Naive thymus-derived CD8-positive, alpha-beta T cell (primary cell): Measurements from ENCODE around the gene ZFPL1. TPM values are rescaled to one million over a fixed set of nuclear protein-coding genes. Genes with fewer than 3 reads are reported as not detected.

Experiments
- ATAC-seq, 2 donors: fragments of 150-1000 bp; cut with Tn5 transposase in 1 of 2; sonication (Bioruptor Pico), chemical (Tn5 transposase) in 1 of 2; 1 replicate in 1 of 2; 2 replicates in 1 of 2; pipeline ENCODE4 v1.10.0; 2021; ENCODE audit warnings: mild to moderate bottlenecking in 2 of 2, moderate library complexity in 2 of 2
- POLR2A ChIA-PET: fragments of 350-600 bp; sonication (Branson Sonifier 250); formaldehyde crosslinking; loops from one replicate; lab custom pipeline; 2021; ENCODE audit warnings: antibody characterized with exemption; lab: Charles Lee
- DNase-seq, 10 donors: peaks; one replicate each; pipeline versions ENCODE4 v3.0.0 to v3.0.0-alpha.2; 2020 to 2022
- H3K27ac Mint-ChIP-seq, 10 donors: one replicate each; pipeline ENCODE4 v1.8.0; 2020 to 2022; ENCODE audit warnings: mild to moderate bottlenecking in 10 of 10, mixed read lengths in 10 of 10, moderate library complexity in 4 of 10, inconsistent platforms in 1 of 10
- H3K27me3 Mint-ChIP-seq, 5 donors: one replicate each; pipeline ENCODE4 v1.8.0; 2021 to 2022; ENCODE audit warnings: mixed read lengths in 5 of 5
- H3K36me3 Mint-ChIP-seq, 3 donors: one replicate each; pipeline ENCODE4 v1.8.0; 2020 to 2022; ENCODE audit warnings: mixed read lengths in 3 of 3, mild to moderate bottlenecking in 2 of 3, inconsistent platforms in 1 of 3
- H3K4me1 Mint-ChIP-seq, 4 donors: one replicate each; pipeline ENCODE4 v1.8.0; 2021 to 2022; ENCODE audit warnings: mixed read lengths in 4 of 4
- H3K4me3 Mint-ChIP-seq, 10 donors: one replicate each; pipeline ENCODE4 v1.8.0; 2020 to 2022; ENCODE audit warnings: mild to moderate bottlenecking in 10 of 10, mixed read lengths in 10 of 10, moderate library complexity in 6 of 10, inconsistent platforms in 1 of 10
- H3K9me3 Mint-ChIP-seq, 9 donors: one replicate each; pipeline ENCODE4 v1.8.0; 2020 to 2022; ENCODE audit warnings: mixed read lengths in 9 of 9, mild to moderate bottlenecking in 3 of 9, inconsistent platforms in 1 of 9, moderate library complexity in 1 of 9
- microRNA-seq: library from miRNA; unstranded; fragments of <30 nt; microRNA quantifications from one replicate; pipeline ENCODE4 v1.2.0, GENCODE V29; 2022; ENCODE audit warnings: borderline microRNAs expressed
- polyA plus RNA-seq, 3 donors: library from polyadenylated mRNA; unstranded; fragments of 300-500 nt; fragmentation: Illumina TruSeq; gene quantifications; one replicate each; pipeline ENCODE4 v1.2.3, GENCODE V29; 2021
- total RNA-seq, 8 experiments: library from RNA in 2 of 8; stranded (reverse) in 2 of 8; gene quantifications; one replicate each; pipeline ENCODE4 v1.2.3 and lab custom pipeline; 2021 to 2026

Gene ZFPL1
- total and polyA plus RNA-seq, 5 experiments from 2014 or later, result 21.5 to 50.5 (median 33.1) TPM

DNA sequence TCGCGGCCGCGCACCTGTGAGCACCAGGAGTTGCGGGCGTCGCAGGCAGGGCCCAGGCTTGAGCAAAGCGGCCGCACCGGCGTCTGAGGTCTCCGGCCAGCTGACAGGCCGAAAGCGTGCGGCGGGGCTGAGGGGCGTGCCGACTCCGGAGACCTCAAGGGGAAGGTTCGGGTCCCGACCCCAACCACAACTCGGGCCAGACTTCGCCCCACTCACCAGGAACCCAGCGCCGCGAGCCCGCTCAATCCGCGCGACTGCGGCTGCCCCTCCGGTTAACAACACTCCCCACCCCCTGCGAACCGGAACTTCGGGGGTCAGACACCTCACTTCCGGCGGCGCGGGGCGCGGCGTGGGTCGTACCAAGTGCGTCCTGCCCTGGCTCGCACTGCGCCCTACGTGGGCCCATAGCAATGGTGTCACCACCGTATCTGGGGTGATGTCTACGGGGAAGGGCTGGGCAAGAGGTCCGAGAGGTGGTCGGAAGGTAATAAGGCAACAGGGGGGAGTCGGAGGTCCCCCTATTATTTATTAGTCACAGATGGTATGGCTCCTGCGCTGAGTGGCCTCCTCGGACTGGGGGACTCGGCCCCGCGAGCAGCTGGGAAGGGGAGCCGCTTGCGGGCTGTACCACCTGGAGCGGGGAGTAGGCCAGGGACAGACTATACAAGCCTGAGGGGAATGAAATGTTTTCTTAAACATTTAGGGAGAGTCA, 50.4 kb downstream of the ZFPL1 start, which contains the start of gene SYVN1:
SYVN1 (minus strand) TSS at position 280 of the 712 bp plus-strand sequence. CDS start 918 bp downstream, outside the sequence.
- Mint-ChIP-seq H3K27ac (peak within 1 kb of the TSS; percentile 99 to 100 (median 100)), H3K36me3 (peaks cover 0 to 22% (median 0%) of the 10 kb centered on the region in 3 donors), H3K27me3 (no peaks in the 10 kb centered on the region), H3K9me3 (no peaks in the 10 kb centered on the region), H3K4me1 (peaks cover 26 to 57% (median 45%) of the 10 kb centered on the region in 4 donors), H3K4me3 (peak within 1 kb of the TSS; percentile 94 to 100 (median 98))
- DNase-seq, result peak; percentile 84 to 97 (median 90)
- ATAC-seq, result peak; percentile 76 to 77
- POLR2A ChIA-PET, result interaction anchor here (0.6 to 5.6 kb wide), 23 partner anchors 11 to 1181 kb away, joined by 3 to 135 read pairs (median 5); partner anchors contain the start of genes ARL2, CAPN1, DPF2 and FAU

DNA sequence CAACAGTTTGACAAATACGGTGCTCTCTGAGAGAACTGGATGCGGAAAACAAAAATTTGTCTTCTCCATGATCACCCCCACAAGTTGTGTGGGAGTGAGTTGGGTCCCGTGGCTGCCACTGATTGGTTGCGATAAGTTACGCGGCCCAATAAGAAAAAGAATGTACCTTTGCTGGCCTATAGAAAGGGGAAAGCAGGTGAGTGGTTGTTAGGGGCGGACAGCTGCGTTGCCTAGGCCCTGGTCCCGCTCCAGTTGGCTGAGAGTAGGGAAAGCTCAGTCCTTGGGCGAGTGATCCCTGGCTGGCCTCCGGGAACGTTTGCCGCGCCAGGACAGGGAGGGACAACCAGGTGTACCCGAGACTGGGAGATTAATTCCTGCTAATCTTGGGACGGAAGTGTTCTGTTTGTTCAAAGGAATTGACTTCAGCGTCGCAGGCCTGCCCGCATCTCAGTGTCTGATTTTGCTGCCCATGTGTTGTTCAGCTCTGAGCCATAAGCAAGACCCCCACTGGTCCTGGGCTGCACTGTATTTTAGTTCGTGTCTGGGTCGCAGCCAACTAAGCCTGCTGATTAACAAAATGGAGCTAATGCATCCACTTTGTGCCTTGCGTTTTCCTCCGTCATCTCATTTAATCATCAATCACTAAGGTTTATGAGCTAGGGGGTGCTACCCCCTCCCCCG, 51.1 kb downstream of the ZFPL1 start:
- peaks cover 0 to 18% (median 0%) of the 10 kb centered on the region in 3 donors for H3K36me3 Mint-ChIP-seq
- DNase-seq (peak; percentile 62 to 93 (median 86)), ATAC-seq (peak; percentile 89 to 90)
- H3K9me3 Mint-ChIP-seq, result no peaks in the 10 kb centered on the region
- POLR2A ChIA-PET, result interaction anchor here (0.5 to 5.6 kb wide), 30 partner anchors 11 to 1178 kb away, joined by 3 to 135 read pairs (median 4); partner anchors contain the start of genes ARL2, CAPN1, DPF2 and FAU
- peak overlapping the region; percentile 94 to 100 (median 98) for H3K4me3 Mint-ChIP-seq
- H3K27me3 Mint-ChIP-seq, result no peaks in the 10 kb centered on the region
- peaks cover 26 to 56% (median 45%) of the 10 kb centered on the region in 4 donors for H3K4me1 Mint-ChIP-seq
- H3K27ac Mint-ChIP-seq, result peak overlapping the region; percentile 99 to 100 (median 100)

DNA sequence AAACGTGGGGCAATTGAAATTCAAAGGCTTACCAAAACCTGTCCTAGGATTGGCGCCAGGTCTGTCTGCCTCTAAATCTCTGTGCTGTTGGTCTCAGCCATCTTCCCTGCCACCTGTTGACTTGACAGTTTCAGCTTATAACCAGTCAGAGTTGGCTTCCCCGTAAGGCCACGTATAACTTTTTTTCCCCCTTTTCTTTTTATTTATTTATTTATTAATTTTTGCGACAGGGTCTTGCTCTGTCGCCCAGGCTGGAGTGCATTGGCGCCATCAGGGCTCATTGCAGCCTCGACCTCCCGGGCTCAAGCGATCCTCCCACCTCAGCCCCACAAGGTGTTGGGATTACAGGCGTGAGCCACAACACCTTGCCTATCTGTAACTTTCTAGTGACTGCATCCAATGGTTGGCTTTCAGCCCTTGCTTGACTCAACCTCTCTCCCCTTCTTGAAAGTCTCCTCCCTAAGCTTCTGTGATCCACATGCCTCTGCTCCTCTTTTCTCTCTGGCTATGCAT, 51.7 kb downstream of the ZFPL1 start:
- POLR2A ChIA-PET, result interaction anchor here (0.5 to 5.6 kb wide), 25 partner anchors 12 to 1177 kb away, joined by 3 to 135 read pairs (median 5); partner anchors contain the start of genes ARL2, CAPN1, DPF2 and FAU
- DNase-seq (no peak), ATAC-seq (no peak)
- H3K27me3 Mint-ChIP-seq, result no peaks in the 10 kb centered on the region
- H3K9me3 Mint-ChIP-seq, result no peaks in the 10 kb centered on the region
- peaks cover 26 to 55% (median 45%) of the 10 kb centered on the region in 4 donors for H3K4me1 Mint-ChIP-seq
- peak overlapping the region; percentile 99 to 100 (median 100) for H3K27ac Mint-ChIP-seq
- H3K36me3 Mint-ChIP-seq, result peaks cover 0 to 13% (median 0%) of the 10 kb centered on the region in 3 donors
- H3K4me3 Mint-ChIP-seq, result peak overlapping the region; percentile 94 to 100 (median 98)

DNA sequence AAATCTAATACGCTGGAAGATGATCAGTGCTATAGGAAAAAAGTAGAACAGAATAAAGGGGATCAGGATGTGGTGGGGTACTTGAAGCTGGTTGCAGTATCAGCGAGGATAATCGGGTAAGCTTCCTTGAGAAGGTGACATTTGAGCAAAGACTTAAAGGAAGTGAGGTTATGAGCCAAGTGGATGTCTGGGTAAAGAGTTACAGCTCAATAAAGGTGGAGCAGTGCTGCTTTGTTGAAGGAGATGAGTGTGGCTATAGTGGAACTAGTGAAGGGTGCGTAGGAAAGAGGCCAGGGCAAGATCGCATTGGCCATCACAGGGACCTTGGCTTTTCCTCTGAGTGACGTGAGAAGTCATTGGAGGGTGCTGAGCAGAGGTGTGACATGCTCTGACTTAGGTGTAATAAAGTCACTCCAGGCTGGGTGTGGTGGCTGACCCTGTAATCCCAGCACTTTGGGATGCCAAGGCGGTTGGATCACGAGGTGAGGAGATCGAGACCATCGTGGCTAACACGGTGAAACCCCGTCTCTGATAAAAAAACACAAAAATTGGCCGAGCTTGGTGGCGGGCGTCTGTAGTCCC, 52.6 kb downstream of the ZFPL1 start:
- Mint-ChIP-seq H3K4me3 (peak overlapping the region; percentile 60 to 99 (median 80)), H3K36me3 (peaks cover 0 to 7% (median 0%) of the 10 kb centered on the region in 3 donors), H3K27ac (peak overlapping the region; percentile 84 to 100 (median 99)), H3K27me3 (no peaks in the 10 kb centered on the region), H3K9me3 (no peaks in the 10 kb centered on the region), H3K4me1 (peaks cover 24 to 46% (median 45%) of the 10 kb centered on the region in 4 donors)
- POLR2A ChIA-PET, result interaction anchor here (0.7 to 5.6 kb wide), 6 partner anchors 13 to 361 kb away, joined by 4 to 135 read pairs (median 16); partner anchors contain the start of genes CAPN1, FAU, MRPL49 and POLA2
- ATAC-seq (no peak), DNase-seq (no peak)

Small RNA genes lying within 50 kb of the gene (microRNA-seq; reads per million reads assigned to microRNA genes)
- not detected for gene MIR6751

Other genes with a start within 250 kb of the ZFPL1 start
- 10 to 100 TPM in 1 of 2 experiments, 1 to 10 TPM in 1; 9.0 to 10.3 TPM for gene CDC42BPG, start 239.6 kb upstream of the ZFPL1 start, total RNA-seq
- gene CDC42BPG, start 239.6 kb upstream of the ZFPL1 start, polyA plus RNA-seq, result under 1 TPM; 0.09 to 0.38 (median 0.13) TPM
- 100 to 1,000 TPM; 217 to 226 TPM for gene EHD1, start 205.6 kb upstream of the ZFPL1 start, total RNA-seq
- 100 to 1,000 TPM; 137 to 164 (median 154) TPM for gene EHD1, start 205.6 kb upstream of the ZFPL1 start, polyA plus RNA-seq
- gene ATG2A, start 167.0 kb upstream of the ZFPL1 start, total RNA-seq, result 10 to 100 TPM; 39.5 to 41.4 TPM
- 1 to 10 TPM; 3.4 to 4.2 (median 3.6) TPM for gene ATG2A, start 167.0 kb upstream of the ZFPL1 start, polyA plus RNA-seq
- gene PPP2R5B, start 159.5 kb upstream of the ZFPL1 start, total RNA-seq, result 10 to 100 TPM; 13.4 to 16.0 TPM
- 1 to 10 TPM; 4.7 to 6.6 (median 5.3) TPM for gene PPP2R5B, start 159.5 kb upstream of the ZFPL1 start, polyA plus RNA-seq
- gene GPHA2, start 148.3 kb upstream of the ZFPL1 start, total RNA-seq, result under 1 TPM; 0.55 to 0.69 TPM
- not detected for gene GPHA2, start 148.3 kb upstream of the ZFPL1 start, polyA plus RNA-seq
- gene MAJIN, start 112.1 kb upstream of the ZFPL1 start, total RNA-seq, result 1 to 10 TPM; 1.9 to 2.4 TPM
- gene MAJIN, start 112.1 kb upstream of the ZFPL1 start, polyA plus RNA-seq, result under 1 TPM in 2 of 3 donors, not detected in 1; 0.48 to 0.84 TPM
- gene BATF2, start 87.3 kb upstream of the ZFPL1 start, total RNA-seq, result not detected
- gene BATF2, start 87.3 kb upstream of the ZFPL1 start, polyA plus RNA-seq, result not detected
- gene ARL2, start 70.1 kb upstream of the ZFPL1 start, total RNA-seq, result 10 to 100 TPM; 37.0 to 38.4 TPM
- 100 to 1,000 TPM; 108 to 135 (median 122) TPM for gene ARL2, start 70.1 kb upstream of the ZFPL1 start, polyA plus RNA-seq
- gene SNX15, start 56.8 kb upstream of the ZFPL1 start, total RNA-seq, result 10 to 100 TPM; 27.3 to 29.6 TPM
- 10 to 100 TPM; 10.5 to 11.9 (median 11.9) TPM for gene SNX15, start 56.8 kb upstream of the ZFPL1 start, polyA plus RNA-seq
- gene SAC3D1, start 43.0 kb upstream of the ZFPL1 start, total RNA-seq, result 1 to 10 TPM; 6.7 to 9.4 TPM
- gene SAC3D1, start 43.0 kb upstream of the ZFPL1 start, polyA plus RNA-seq, result 10 to 100 TPM in 2 of 3 donors, 1 to 10 TPM in 1; 6.7 to 13.9 (median 10.7) TPM
- gene NAALADL1, start 25.7 kb upstream of the ZFPL1 start, total RNA-seq, result 10 to 100 TPM; 30.1 to 33.9 TPM
- 10 to 100 TPM; 14.0 to 22.2 (median 14.3) TPM for gene NAALADL1, start 25.7 kb upstream of the ZFPL1 start, polyA plus RNA-seq
- 1 to 10 TPM in 1 of 2 experiments, under 1 TPM in 1; 0.60 to 1.0 TPM for gene CDCA5, start 182 bp upstream of the ZFPL1 start, total RNA-seq
- gene CDCA5, start 182 bp upstream of the ZFPL1 start, polyA plus RNA-seq, result under 1 TPM; 0.22 to 0.90 (median 0.35) TPM
- 100 to 1,000 TPM; 258 to 274 TPM for gene VPS51, start 12.0 kb downstream of the ZFPL1 start, total RNA-seq
- gene VPS51, start 12.0 kb downstream of the ZFPL1 start, polyA plus RNA-seq, result 100 to 1,000 TPM in 2 of 3 donors, 10 to 100 TPM in 1; 70.2 to 111 (median 106) TPM
- gene TM7SF2, start 27.6 kb downstream of the ZFPL1 start, total RNA-seq, result 10 to 100 TPM; 29.0 to 29.2 TPM
- gene TM7SF2, start 27.6 kb downstream of the ZFPL1 start, polyA plus RNA-seq, result 10 to 100 TPM; 17.4 to 22.6 (median 21.2) TPM
- gene ZNHIT2, start 33.5 kb downstream of the ZFPL1 start, total RNA-seq, result 10 to 100 TPM; 16.6 to 17.9 TPM
- gene ZNHIT2, start 33.5 kb downstream of the ZFPL1 start, polyA plus RNA-seq, result 10 to 100 TPM; 24.3 to 33.1 (median 29.8) TPM
- gene FAU, start 37.9 kb downstream of the ZFPL1 start, total RNA-seq, result 1,000 to 10,000 TPM; 1,487 to 1,501 TPM
- 1,000 to 10,000 TPM; 1,097 to 1,366 (median 1,350) TPM for gene FAU, start 37.9 kb downstream of the ZFPL1 start, polyA plus RNA-seq
- gene MRPL49, start 38.1 kb downstream of the ZFPL1 start, total RNA-seq, result 10 to 100 TPM; 76.0 to 76.2 TPM
- 10 to 100 TPM; 78.9 to 96.9 (median 90.1) TPM for gene MRPL49, start 38.1 kb downstream of the ZFPL1 start, polyA plus RNA-seq
- 10 to 100 TPM; 61.9 to 65.2 TPM for gene SYVN1, start 50.3 kb downstream of the ZFPL1 start, total RNA-seq
- gene SYVN1, start 50.3 kb downstream of the ZFPL1 start, polyA plus RNA-seq, result 10 to 100 TPM in 1 of 3 donors, 1 to 10 TPM in 2; 7.9 to 10.6 (median 8.2) TPM
- gene SPDYC, start 86.0 kb downstream of the ZFPL1 start, total RNA-seq, result not detected
- not detected for gene SPDYC, start 86.0 kb downstream of the ZFPL1 start, polyA plus RNA-seq
- gene CAPN1, start 97.7 kb downstream of the ZFPL1 start, total RNA-seq, result 100 to 1,000 TPM in 1 of 2 experiments, 10 to 100 TPM in 1; 99.5 to 106 TPM
- gene CAPN1, start 97.7 kb downstream of the ZFPL1 start, polyA plus RNA-seq, result 10 to 100 TPM; 75.6 to 79.2 (median 78.9) TPM
- 10 to 100 TPM; 24.5 to 24.7 TPM for gene POLA2, start 177.7 kb downstream of the ZFPL1 start, total RNA-seq
- 10 to 100 TPM in 2 of 3 donors, 1 to 10 TPM in 1; 9.7 to 13.5 (median 10.9) TPM for gene POLA2, start 177.7 kb downstream of the ZFPL1 start, polyA plus RNA-seq
- 1 to 10 TPM in 1 of 2 experiments, not detected in 1; 1.4 TPM for gene CDC42EP2, start 230.6 kb downstream of the ZFPL1 start, total RNA-seq
- gene CDC42EP2, start 230.6 kb downstream of the ZFPL1 start, polyA plus RNA-seq, result not detected
- gene DPF2, start 249.6 kb downstream of the ZFPL1 start, total RNA-seq, result 100 to 1,000 TPM in 1 of 2 experiments, 10 to 100 TPM in 1; 96.5 to 100 TPM
- 10 to 100 TPM; 48.3 to 64.9 (median 51.3) TPM for gene DPF2, start 249.6 kb downstream of the ZFPL1 start, polyA plus RNA-seq